Limb (tissue), 2 donors: Measurements from ENCODE around the gene PRAMEF25.
"Not testable (repeated sequence)": the region's sequence is repeated elsewhere in the genome, so short reads cannot be mapped to it uniquely, and the experiment has no call there.

Experiments used
- DNase-seq, 2 donors: peaks; one replicate each; pipeline ENCODE4 v3.0.0-alpha.2; 2016; ENCODE audit errors: extremely low spot score in 2 of 2

PRAMEF25 gene

GRCh38 chr1:13070474-13070873 is at the start of gene PRAMEF25:
Gene PRAMEF25 (plus strand): TSS chr1:13070774. CDS start chr1:13073694, 2,920 bp downstream.
- DNase-seq: not testable (repeated sequence)

- DNase-seq: not testable (repeated sequence)
Observed at GRCh38 chr1:13056475-13056874, 14.1 kb upstream of the PRAMEF25 start, which contains the start of gene PRAMEF27. Gene PRAMEF27 (minus strand): TSS chr1:13056575. CDS start chr1:13053659, 2,916 bp downstream.

DNA sequence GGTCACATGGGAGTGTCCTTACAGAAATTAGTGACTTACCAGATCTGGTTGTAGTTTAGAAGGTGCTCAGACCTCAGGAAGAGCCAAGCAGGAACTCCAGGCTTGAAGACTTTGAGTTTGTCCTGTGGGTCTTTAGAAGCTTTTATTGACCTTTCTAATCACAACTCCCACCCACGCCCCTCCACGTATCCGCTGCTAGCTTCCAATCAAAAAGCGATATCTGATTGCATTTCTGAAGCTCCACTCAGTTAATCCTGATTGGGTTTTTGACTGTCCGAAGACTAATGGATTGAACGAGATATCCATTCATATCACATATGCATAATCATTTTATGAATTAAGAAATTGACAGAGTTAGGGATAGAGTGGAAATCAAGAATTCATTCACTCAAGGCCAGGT is 46.2 kb downstream of the PRAMEF25 start, which contains the start of gene HNRNPCL2:
Gene HNRNPCL2 (minus strand): TSS at position 101 of the 400 bp plus-strand sequence. CDS start 454 bp downstream, outside the sequence.
- DNase-seq: not testable (repeated sequence)
